ENCODE data around the gene LYSMD4.
"Not testable (repeated sequence)": the region's sequence is repeated elsewhere in the genome, so short reads cannot be mapped to it uniquely, and the experiment has no call there.

Gene LYSMD4

DNA sequence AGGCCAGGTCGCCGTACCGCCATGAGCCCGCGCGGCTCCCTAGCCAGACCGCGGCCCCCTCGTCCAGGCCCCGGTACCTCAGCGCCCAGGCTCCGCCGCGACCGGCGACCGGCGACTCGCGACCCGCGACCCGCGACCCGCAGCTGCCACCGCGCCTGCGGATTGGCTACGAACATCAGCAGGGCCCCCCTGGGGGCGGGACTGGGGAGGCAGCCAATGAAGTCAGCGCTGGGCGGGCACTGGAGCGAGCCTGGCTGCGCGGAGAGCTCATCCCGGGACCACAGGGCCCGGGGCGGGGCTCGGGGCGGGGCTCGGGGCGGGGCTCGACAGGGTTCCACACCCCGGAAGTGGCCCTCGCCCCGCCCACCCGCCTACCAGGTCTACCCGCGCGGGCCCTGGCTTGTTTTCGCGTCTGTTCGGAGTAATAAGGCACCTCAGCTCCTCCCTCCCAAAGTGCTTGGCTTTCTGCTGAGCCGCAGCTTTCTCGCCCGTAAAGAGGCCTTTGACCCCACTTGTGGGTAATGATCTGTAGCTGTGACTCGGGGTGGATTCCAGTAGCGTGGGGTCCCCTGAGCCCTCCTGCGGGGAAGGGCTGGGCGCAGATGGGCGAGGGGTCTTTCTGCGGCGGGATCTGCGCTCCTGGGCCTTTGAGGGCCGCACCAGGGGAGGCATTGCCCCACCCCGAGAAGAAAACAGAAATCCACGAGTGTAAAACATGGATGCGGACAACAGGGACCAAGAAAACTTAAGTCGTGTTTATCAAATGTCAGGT lies at the start of gene LYSMD4:
TSS of gene LYSMD4 (minus strand) at position 170 of the 772 bp plus-strand sequence. CDS start 1,438 bp downstream, outside the sequence.
- peak; percentile 98 for DNase-seq (ENCODE audit: low read depth, low spot score)

DNA sequence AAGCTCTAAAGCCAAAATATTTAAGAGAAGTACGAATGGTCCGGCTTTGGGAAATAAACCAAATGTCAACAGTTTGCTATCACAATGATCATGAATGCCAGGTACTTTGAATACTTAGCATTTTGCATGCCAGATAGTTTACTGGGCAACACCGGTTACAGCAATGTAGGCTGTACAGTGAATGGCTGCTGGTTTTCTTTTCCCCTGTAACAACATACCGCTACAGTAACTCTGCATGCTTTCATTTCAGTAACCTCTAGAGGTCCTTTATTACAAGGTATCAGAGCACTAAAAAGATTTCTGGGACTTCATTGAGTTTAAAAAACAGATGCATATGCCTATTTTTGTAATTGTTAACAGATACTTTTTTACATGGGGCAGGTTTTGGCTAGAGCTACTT lies 48.8 kb upstream of the LYSMD4 start:
- DNase-seq (ENCODE audit: low read depth, low spot score) = not testable (repeated sequence)

DNA sequence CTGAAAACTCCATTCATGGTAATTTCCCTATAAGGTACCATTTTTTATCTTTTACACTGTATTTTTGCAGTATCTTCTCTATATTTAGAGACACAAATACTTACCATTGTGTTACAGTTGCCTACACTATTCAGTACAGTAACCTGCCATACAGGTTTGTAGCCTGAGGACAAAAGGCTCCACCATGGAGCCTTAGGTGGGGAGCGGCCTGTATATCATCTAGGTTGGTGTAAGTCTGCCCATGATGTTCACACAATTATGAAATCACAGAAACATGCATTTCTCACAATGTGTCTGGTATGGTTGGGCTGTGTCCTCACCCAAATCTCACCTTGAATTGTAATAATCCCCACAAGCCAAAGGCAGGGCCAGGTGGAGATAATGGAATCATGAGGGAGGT lies 43.9 kb upstream of the LYSMD4 start:
- no peak for DNase-seq (ENCODE audit: low read depth, low spot score)

DNA sequence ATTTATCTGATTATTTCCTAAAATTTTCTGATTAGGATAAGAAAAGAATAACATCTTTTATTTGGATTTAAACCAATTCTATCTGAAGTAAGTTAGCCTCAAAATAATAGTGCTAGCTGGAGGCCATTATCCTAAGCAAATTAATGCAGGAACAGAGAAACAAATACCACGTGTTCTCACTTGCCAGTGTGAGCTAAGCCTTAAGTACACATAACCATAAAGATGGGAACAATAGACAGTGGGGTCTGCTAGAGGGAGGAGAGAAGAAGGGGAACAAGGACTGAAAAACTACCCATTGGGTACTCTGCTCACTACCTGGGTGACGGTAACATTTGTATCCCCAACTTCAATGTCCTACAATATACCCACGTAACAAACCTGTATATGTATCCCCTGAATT lies 31.3 kb upstream of the LYSMD4 start:
- no peak for DNase-seq (ENCODE audit: low read depth, low spot score)

DNA sequence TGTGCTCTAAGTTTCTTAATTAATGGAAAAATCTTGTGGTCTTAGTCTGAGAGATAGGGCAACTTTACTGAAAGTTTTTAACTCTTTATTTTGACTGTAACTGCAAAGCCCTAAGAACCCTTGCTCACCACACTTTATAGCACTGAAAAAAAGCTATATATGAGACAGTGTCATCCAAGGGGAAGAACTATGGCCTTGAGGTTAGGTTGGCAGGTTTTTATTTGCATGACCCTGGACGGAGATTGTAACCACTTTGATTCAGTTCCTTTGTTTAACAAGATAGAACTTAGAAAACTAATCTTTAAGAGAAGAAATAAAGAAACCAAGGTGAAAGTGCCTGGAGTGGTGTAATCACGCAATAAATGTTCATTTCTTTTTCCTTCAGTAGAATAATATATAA lies 30.6 kb upstream of the LYSMD4 start:
- no peak for DNase-seq (ENCODE audit: low read depth, low spot score)

DNA sequence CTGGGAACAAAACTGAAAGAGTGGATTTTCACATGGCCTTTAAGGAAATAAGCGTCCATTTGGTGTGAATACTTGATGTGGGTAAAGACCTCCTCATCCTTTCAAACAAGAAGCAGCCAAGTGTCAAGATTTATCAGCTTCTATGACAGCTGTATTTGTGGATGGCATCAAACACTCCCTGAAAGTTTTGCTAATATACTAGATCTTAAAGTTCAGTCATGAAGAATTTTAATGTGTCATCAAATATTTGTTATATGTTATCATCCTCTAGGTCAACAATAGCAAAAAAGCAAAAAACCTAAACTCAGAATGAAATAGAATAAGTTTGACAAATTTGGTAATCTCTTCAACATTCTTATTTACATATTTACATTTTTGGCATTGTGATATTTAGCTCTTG lies 29.1 kb upstream of the LYSMD4 start:
- DNase-seq (ENCODE audit: low read depth, low spot score) = no peak

DNA sequence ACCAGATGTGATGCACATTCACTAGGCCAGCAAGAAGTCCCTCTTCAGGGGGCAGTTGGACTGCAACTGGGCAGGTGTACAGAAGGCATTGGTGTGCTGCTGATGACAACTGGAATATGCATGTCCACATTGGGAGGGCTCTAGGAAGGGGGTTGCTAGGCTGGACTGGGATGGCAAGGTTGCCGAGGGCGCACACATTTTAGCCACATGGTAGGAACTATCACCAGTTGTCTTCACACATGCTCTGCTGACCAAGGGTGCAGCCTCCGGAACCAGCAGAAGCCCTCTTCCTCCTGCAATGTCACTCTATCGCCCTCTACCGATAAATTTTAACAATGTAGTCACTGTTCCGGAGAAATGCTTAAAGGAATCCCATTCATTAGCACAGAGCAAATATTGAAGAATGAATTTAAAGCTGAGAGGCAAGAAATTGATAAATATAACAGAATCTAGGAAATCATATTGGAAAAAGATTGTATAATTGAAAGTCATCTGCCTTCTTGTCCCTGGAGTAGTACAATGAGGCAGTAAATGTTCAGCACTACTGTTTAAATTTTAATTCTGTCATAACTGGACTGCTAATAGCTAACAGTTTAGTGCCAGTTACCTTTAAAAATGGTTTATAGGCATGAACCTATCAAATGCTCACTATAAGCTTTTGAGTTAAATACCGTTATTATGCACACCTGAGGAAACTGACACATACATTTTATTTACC lies 22.6 kb upstream of the LYSMD4 start:
- peak; percentile 79 for DNase-seq (ENCODE audit: low read depth, low spot score)

DNA sequence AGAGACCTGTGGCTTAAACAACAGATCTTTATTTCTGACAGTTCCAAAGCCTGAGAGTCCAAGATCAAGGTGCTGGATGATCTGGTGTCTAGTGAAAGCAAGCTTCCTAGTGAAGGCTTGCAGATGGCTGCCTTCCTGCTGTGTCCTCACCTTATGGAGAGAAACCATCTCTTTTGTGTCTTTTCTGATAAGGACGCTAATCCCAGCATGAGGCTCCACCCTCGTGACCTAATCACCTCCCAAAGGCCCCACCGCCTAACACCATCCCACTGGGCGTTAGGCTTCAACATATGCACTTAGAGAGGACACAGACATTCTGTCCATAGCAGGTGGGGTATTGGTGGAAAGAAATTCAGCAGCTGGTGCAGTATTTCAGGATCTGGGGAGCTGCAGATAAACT lies 19.8 kb upstream of the LYSMD4 start:
- no peak for DNase-seq (ENCODE audit: low read depth, low spot score)

DNA sequence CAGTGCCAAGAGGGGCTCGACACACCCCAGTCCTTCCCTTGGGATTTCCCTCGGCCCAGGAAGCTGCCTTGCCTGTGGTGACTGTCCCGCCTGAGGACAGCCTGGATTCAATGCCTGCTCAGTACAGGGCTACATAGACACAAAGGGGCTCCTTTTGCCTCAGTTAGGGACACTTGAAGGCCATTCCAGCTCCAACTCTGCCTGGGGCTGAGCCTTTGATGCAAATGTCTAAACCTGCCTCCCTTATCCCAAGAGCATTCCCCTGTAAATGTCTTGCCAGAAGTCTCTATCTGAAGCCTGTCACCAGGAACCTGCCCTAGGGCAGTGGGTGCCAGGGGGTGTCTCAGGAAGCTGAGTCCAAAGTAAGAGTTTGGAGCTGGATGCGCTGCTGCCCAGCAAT lies 19.3 kb upstream of the LYSMD4 start:
- no peak for DNase-seq (ENCODE audit: low read depth, low spot score)

DNA sequence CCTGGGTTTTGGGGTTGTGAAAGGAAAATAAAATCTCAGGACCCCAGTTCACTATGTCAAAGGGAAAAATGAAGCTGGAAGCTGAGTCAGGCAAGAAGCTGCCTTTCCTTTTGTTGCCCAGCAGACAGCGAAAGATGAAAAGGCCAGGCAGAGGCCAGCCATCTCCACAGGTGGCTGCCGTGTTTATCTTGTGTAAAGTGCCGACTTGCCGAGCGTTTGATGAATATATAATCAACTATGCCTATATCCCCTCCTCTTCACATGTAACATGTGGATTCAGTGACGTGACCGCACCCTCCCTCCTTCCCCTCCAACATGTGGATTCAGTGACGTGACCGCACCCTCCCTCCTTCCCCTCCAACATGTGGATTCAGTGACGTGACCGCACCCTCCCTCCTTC lies 17.1 kb upstream of the LYSMD4 start:
- DNase-seq (ENCODE audit: low read depth, low spot score) = not testable (repeated sequence)

DNA sequence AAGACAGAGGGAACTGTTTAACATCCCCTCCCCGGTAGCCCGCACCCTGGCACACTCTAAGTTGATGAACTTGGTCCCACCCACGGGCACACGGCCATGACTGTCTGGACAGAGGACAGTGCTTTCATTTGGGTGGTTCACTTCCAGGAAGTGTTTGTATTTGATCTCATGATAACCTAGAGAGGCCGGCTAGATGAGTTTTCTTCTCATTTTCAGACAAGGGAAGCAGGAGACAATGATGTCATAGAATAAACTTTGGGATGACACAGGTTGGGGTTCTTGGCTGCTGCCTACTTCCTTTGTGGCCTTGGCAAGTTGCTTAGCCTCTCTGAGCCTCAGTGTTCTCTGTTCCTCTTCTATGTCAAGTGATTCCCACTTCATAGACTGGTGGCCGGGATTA lies 16.1 kb upstream of the LYSMD4 start:
- no peak for DNase-seq (ENCODE audit: low read depth, low spot score)

DNA sequence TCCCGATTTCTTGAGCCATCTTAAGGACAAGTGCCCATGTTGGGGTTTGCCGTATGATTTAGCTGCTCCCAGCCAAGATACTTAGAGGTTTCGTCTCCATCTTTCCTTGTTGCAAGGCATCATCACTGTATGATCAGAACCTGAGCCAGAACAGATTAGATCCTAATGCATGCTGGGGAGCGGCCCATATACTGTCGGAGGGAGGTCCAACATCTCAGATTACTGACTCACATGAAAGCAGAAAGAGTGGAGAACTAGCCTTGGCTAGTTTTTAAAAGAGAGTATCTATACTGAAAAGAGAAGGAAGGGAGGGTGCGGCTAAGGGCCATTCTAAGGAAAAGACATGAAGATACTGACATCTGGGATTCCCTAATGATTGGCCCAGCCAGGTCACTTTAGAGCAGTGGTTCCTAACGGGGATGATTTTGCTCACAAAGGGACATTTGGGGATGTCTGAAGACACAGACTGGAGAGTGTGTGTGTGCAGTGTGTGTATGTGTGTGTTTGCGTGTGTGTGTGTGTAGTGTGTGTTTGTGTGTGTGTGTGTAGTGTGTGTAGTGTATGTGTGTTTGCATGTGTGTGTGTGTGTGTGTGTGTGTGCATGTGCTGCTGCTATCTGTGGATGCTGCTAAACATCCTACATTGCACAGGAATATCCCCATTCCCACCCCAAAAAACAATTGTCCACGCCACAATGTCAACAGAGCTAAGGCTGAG lies 12.3 kb upstream of the LYSMD4 start:
- no peak for DNase-seq (ENCODE audit: low read depth, low spot score)

DNA sequence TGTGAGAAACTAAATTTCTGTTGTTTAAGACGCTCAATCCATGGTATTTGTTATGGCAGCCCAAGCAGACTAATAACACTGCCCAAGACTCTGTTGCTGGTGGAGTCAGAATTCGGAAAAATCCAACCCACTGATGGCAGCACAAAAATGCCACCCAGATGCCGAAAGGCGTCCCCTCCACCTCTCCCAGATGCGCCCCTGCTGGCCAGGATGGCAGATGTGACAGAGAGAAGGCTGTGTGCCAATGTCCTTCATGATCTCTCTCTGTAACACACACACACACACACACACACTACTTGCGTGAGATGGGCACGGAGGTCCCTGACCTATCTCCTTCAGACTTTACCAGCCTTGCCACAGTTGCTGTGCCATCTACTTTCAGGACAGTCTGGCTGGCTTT lies 10.9 kb upstream of the LYSMD4 start:
- DNase-seq (ENCODE audit: low read depth, low spot score) = no peak

DNA sequence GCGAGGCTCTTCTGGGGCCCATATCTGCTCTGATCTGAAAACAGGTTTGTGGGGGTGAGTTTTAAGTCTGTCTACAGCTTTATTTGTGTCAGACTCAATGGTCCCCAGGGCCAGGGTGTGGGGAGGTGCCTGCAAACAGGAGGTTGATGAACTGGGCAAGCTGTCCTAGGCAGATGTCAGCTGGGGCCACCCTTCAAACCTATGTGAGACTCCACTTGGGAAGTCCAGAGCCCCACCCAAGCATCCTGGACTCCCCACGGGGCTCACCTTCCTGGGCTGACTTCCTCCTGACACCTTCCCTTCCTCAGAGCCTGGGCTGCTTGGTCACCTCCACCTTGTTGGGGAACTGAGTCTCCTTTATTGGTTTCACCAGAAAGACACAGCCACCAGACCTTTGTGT lies 8.6 kb upstream of the LYSMD4 start:
- DNase-seq (ENCODE audit: low read depth, low spot score) = no peak

DNA sequence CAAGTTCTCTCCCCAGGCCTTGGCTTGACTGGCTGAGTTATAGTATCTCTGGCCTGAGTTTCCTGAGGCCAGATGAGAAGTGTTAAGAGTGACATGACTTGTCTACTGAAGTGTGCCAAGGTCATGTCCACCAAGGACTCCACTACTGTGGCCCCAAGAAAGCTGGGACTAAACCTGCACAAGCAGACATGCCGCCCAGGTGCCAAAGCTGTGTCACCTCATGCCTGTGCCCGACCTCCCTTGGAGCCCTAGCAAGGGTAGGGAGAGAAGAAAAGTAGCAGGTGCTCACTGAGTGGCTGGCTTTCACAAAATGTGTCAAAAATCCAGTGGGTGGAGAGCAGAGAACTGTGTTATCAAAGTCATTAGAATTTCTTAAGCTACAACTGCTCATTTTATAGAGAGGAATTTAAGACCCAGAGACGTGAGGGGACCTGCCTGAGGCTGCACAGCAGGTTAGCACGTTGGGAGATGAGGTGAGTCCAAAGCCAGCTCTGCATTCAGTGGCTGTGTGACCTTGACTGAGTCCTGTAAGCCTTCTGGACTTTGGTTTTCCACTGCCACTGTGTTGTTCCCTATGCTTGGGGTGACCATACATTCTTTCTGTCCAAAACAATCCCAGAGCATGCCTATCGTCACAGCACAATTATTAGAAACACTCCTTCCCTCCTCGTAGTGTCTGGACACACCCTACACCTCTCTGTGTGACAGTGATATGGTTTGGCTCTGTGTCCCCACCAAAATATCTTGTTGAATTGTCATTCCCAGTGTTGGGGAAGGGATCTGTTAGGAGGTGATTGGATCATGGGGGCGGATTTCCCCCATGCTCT lies 5.0 kb upstream of the LYSMD4 start:
- no peak for DNase-seq (ENCODE audit: low read depth, low spot score)

DNA sequence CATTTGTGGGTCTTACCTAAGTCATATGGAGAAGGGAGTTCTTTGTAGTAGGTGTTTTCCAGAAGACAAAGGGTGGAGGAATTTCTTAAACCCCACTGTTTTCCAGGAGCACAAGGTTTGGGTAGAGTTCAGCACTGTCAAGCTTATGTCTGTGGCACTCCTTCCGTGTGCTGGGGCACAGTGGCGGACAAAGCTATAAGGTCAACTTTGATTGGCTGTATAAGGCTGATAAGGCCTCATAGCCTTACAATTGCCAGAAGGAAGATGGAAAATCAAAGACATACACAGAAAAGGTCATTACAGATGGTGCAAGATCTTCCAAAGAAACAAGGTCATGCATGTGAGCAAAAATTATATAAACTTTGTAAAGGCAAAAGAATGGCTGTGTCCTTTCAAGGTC lies 3.5 kb upstream of the LYSMD4 start:
- no peak for DNase-seq (ENCODE audit: low read depth, low spot score)

DNA sequence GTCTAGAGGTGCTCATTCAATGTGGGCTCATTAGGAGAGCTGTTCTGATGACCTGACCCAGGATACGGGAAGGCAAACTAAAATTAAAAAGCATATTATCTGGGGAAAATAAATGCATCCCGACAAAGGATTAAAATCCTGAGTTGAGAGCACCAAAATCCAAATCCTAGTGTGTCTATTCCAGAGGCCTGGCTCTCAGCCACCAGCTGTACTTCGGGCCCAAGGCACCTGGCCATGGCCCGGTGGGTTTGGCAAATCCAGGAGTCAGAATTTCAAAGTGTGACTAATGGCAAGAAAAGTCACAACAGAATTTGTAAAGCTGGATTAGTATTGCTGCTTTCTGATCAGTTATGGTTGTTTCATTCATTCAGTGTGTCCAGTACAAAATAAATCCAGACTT lies 2.6 kb upstream of the LYSMD4 start:
- DNase-seq (ENCODE audit: low read depth, low spot score) = peak; percentile 26

DNA sequence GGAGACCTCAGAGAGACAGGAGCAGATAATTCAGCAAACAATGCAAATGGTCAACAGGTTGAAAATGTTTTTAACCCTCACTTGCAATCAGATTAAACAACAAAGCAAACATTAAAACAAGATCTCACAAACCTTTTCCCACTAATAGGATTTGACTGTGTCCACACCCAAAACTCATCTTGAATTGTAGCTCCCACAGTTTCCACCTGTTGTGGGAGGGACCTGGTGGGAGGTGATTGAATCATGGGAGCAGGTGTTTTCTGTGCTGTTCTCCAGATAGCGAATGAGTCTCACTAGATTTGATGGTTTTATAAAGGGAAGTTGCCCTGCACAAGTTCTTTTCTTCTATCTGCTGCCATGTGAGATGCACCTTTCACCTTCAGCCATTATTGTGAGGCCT lies 1.3 kb upstream of the LYSMD4 start:
- DNase-seq (ENCODE audit: low read depth, low spot score) = no peak

DNA sequence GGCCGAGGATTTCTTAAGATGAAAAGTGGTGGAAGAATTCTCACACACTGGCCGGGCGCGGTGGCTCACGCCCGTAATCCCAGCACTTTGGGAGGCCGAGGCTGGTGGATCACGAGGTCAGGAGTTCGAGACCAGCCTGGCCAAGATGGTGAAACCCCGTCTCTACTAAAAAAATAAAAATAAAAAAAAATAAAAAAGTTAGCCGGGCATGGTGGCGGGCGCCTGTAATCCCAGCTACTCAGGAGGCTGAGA lies 729 bp upstream of the LYSMD4 start:
- not testable (repeated sequence) for DNase-seq (ENCODE audit: low read depth, low spot score)

DNA sequence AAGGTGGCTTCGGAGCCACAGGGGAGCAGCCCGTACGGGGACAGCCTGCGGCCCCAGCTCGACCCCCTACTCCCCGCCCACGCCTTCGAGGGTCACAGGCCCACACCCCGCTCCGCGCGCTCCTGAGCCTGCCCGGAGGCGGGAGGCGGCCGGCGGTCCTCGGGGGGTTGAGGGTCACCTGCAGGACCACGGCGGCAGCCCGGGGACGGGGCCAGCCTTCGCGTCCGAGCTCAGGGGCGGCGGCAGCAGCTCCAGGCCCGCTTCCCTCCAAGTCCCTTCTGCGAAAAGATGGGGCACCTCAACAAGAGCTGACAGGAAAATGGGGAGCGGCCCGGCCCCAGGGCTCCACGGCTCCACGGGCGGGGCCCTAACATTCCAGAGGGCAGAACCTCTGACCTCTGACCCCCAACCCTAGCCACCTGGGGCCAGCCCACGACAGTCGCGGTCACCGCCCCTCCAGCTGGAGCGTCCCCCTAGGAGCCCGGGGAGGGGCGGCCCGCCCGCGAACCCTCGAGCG lies 428 bp downstream of the LYSMD4 start:
- DNase-seq (ENCODE audit: low read depth, low spot score) = no peak

DNA sequence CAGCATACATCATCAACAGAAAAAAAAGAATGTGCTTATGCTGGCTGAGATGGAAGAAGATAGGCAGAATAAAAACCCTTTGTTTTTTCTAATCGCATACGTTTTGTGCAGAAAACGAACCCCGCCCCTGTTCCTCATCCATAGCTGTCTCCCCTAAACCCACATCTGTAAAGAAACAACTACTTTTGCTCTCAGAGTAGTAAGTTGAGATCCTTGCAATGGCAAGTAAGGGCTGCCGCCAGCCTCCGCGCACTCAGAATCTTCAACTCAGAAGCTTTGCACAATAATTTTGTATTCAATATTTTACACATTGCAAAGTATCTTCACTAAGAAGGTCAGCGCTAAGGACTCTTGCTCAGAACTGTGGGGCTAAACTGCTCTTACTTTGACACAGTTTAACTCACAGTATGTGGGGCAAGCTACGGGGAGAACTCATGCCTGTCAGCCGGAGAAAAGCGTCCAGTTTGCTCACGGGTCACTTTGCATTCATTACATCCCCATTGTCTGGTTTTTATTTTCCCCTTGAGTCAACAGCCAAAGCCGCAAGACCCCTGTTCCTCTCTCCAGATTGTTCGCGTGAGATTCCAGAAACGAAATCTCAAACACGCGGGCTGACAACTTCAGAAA lies 1.0 kb downstream of the LYSMD4 start:
- peak; percentile 44 for DNase-seq (ENCODE audit: low read depth, low spot score)
